Measurements from ENCODE around the gene AMZ2. TPM values are rescaled to one million over a fixed set of nuclear protein-coding genes. Genes with fewer than 3 reads are reported as not detected.

The AMZ2 gene
- total and polyA plus RNA-seq, 4 donors: 11.6 to 19.6 (median 17.3) TPM

GRCh38 chr17:68291836-68292688 is 44.2 kb downstream of the AMZ2 start (continued):
- TF ChIP-seq GABPA (IDR thresholded peaks at IDR 0.05 in 1 of 2, conservative IDR thresholded peaks at IDR 0.05 in 1 of 2): no peak

GRCh38 chr17:68292689-68293040 is 44.8 kb downstream of the AMZ2 start:
- Histone ChIP-seq H3K4me3 (ENCODE audit: low read depth in 1 of 3, low read length in 3 of 3) (peak overlapping the region in 1 of 3 donors; percentile 76), H3K9me3 (ENCODE audit: control insufficient read depth in 4 of 4, low read length in 3 of 4) (no peaks in the 10 kb centered on the region), H3K36me3 (ENCODE audit: control insufficient read depth in 4 of 4, insufficient read depth in 3 of 4, low read depth in 1 of 4, low read length in 3 of 4) (no peaks in the 10 kb centered on the region), H3K4me1 (ENCODE audit: control insufficient read depth in 4 of 4, insufficient read depth in 4 of 4, low read length in 3 of 4) (peaks cover 5 to 22% (median 15%) of the 10 kb centered on the region in 4 donors), H3K27ac (ENCODE audit: low read depth in 1 of 2, low read length in 2 of 2) (peak overlapping the region; percentile 64 to 66), H3K27me3 (ENCODE audit: control insufficient read depth in 4 of 4, insufficient read depth in 4 of 4, low read length in 3 of 4) (no peaks in the 10 kb centered on the region), H3K9ac (ENCODE audit: low read depth in 1 of 2, low read length in 2 of 2) (no peak overlapping the region)
- TF ChIP-seq EGR1 (IDR thresholded peaks at IDR 0.05; ENCODE audit: low read depth in 2 of 2): no peak
- no peak for TF ChIP-seq REST (IDR thresholded peaks at IDR 0.05)
- no peak for TF ChIP-seq JUND (IDR thresholded peaks at IDR 0.05)
- TF ChIP-seq ATF3 (IDR thresholded peaks at IDR 0.05): no peak
- TF ChIP-seq CTCF (IDR thresholded peaks at IDR 0.05; ENCODE audit: low read depth, low read length, missing input control): no peak
- no peak for TF ChIP-seq HNF4A (conservative IDR thresholded peaks at IDR 0.05)
- TF ChIP-seq GABPA (IDR thresholded peaks at IDR 0.05 in 1 of 2, conservative IDR thresholded peaks at IDR 0.05 in 1 of 2): no peak
- no peak for TF ChIP-seq RXRA (IDR thresholded peaks at IDR 0.05)
- TF ChIP-seq FOXA2 (IDR thresholded peaks at IDR 0.05): no peak
- WGBS: 62% methylated on average over 9 of the region's 9 CpGs
- DNase-seq (ENCODE audit: low spot score): no peak

- no peak overlapping the region for H3K27ac ChIP-seq (ENCODE audit: low read depth in 1 of 2, low read length in 2 of 2)
- no peak overlapping the region for H3K4me3 ChIP-seq (ENCODE audit: low read depth in 1 of 3, low read length in 3 of 3)
- peaks cover 5 to 22% (median 15%) of the 10 kb centered on the region in 4 donors for H3K4me1 ChIP-seq (ENCODE audit: control insufficient read depth in 4 of 4, insufficient read depth in 4 of 4, low read length in 3 of 4)
- WGBS: 97% methylated on average over 6 of the region's 6 CpGs
- TF ChIP-seq HNF4G (IDR thresholded peaks at IDR 0.05): no peak
- TF ChIP-seq MAX (IDR thresholded peaks at IDR 0.05): no peak
- TF ChIP-seq FOXA1 (IDR thresholded peaks at IDR 0.05): no peak
- no peak for TF ChIP-seq JUND (IDR thresholded peaks at IDR 0.05)
- no peak for TF ChIP-seq HNF4A (conservative IDR thresholded peaks at IDR 0.05)
- no peak for TF ChIP-seq FOXA2 (IDR thresholded peaks at IDR 0.05)
- no peaks in the 10 kb centered on the region for H3K27me3 ChIP-seq (ENCODE audit: control insufficient read depth in 4 of 4, insufficient read depth in 4 of 4, low read length in 3 of 4)
- no peaks in the 10 kb centered on the region for H3K36me3 ChIP-seq (ENCODE audit: control insufficient read depth in 4 of 4, insufficient read depth in 3 of 4, low read depth in 1 of 4, low read length in 3 of 4)
- DNase-seq (ENCODE audit: low spot score): no peak
- no peak overlapping the region for H3K9ac ChIP-seq (ENCODE audit: low read depth in 1 of 2, low read length in 2 of 2)
- H3K9me3 ChIP-seq (ENCODE audit: control insufficient read depth in 4 of 4, low read length in 3 of 4): no peaks in the 10 kb centered on the region
These were observed 45.8 kb downstream of the AMZ2 start for GRCh38 chr17:68293490-68294195.
